GM12878 (cell line): Measurements from ENCODE around the gene PLEKHA5. TPM values are rescaled to one million over a fixed set of nuclear protein-coding genes. Genes with fewer than 3 reads are reported as not detected.

ENCODE experiments used
- ATAC-seq: fragments of 200-7000 bp; cut with Tn5 transposase; 3 replicates; pipeline ENCODE4 v1.9.1; 2020; ENCODE audit warnings: mild to moderate bottlenecking, moderate library complexity
- BruUV-seq: library from RNA; stranded (reverse); fragments of 400-500 nt; replicated peaks from 2 replicates; lab custom pipeline; 2021; lab: Mats Ljungman, UMichigan
- CTCF ChIA-PET: fragments of 300-600 bp; sonication (Branson Sonifier 250); formaldehyde crosslinking; extraction: SDS; loops from one replicate; lab custom pipeline; 2021; ENCODE audit warnings: inconsistent platforms; lab: Yijun Ruan, JAX
- POLR2A ChIA-PET: fragments of 350-600 bp; formaldehyde crosslinking; extraction: SDS; loops from one replicate; lab custom pipeline; 2021; ENCODE audit warnings: inconsistent platforms; lab: Charles Lee
- RAD21 ChIA-PET: fragments of 300-600 bp; sonication (Branson Sonifier 250); formaldehyde crosslinking; loops from one replicate; lab custom pipeline; 2023; ENCODE audit warnings: antibody characterized with exemption; ENCODE audit not compliant: unreplicated experiment; lab: Charles Lee
- SMC1A ChIA-PET: fragments of 300-600 bp; sonication (Branson Sonifier 250); formaldehyde crosslinking; loops from one replicate; lab custom pipeline; 2023; ENCODE audit not compliant: unreplicated experiment, uncharacterized antibody; lab: Charles Lee
- DNase-seq: peaks from one replicate; pipeline ENCODE4 v3.0.0-alpha.2; 2011; ENCODE audit warnings: low read depth, low spot score
- FAIRE-seq: peaks from 3 replicates; lab custom pipeline; 2011; peaks lifted over from hg19 to GRCh38; lab: Jason Lieb, UNC
- H2AFZ ChIP-seq: 2 replicates; pipeline ENCODE4 v1.6.0; 2011; ENCODE audit warnings: low read depth, low read length, control low read depth; ENCODE audit not compliant: control insufficient read depth
- H3K27ac ChIP-seq: 2 replicates; pipeline ENCODE4 v1.5.1; 2011; ENCODE audit warnings: control low read depth; ENCODE audit not compliant: control insufficient read depth, insufficient read depth
- H3K27me3 ChIP-seq, 2 experiments: replicated peaks in 1 of 2; 2 replicates each; pipeline versions ENCODE4 v1.6.0 to v1.6.1; 2011; ENCODE audit warnings: low read length in 1 of 2; ENCODE audit not compliant: control insufficient read depth in 2 of 2, insufficient read depth in 2 of 2
- H3K36me3 ChIP-seq, 2 experiments: 2 replicates each; pipeline ENCODE4 v1.5.1; 2011; ENCODE audit warnings: low read length in 1 of 2; ENCODE audit not compliant: control insufficient read depth in 2 of 2, insufficient read depth in 2 of 2
- H3K4me1 ChIP-seq: 2 replicates; pipeline ENCODE4 v1.6.1; 2011; ENCODE audit warnings: mild to moderate bottlenecking, low read length, moderate library complexity, mixed read lengths; ENCODE audit not compliant: control insufficient read depth, insufficient read depth
- H3K4me2 ChIP-seq: 2 replicates; pipeline ENCODE4 v1.6.0; 2011; ENCODE audit warnings: control low read depth; ENCODE audit not compliant: control insufficient read depth, insufficient read depth
- H3K4me3 ChIP-seq: fragments of 200-600 bp; sonication (generic); 2 replicates; pipeline ENCODE4 v1.5.1; 2016
- H3K79me2 ChIP-seq: 2 replicates; pipeline ENCODE4 v1.6.0; 2011; ENCODE audit warnings: low read length; ENCODE audit not compliant: control insufficient read depth, insufficient read depth
- H3K9ac ChIP-seq: 2 replicates; pipeline ENCODE4 v1.8.0; 2011; ENCODE audit warnings: low read length, control low read depth, mixed read lengths; ENCODE audit not compliant: control insufficient read depth, insufficient read depth
- H3K9me3 ChIP-seq: replicated peaks from 3 replicates; pipeline ENCODE4 v1.5.1; 2011; ENCODE audit warnings: mild to moderate bottlenecking, low read length; ENCODE audit not compliant: control insufficient read depth, insufficient read depth
- H4K20me1 ChIP-seq: 2 replicates; pipeline ENCODE4 v1.6.0; 2011; ENCODE audit not compliant: control insufficient read depth, insufficient read depth
- CBX5 ChIP-seq: sonication (generic); IDR thresholded peaks from 2 replicates; pipeline ENCODE4 v1.6.1; 2016; ENCODE audit warnings: low read depth, moderate library complexity, mild to moderate bottlenecking, inconsistent platforms
- CHD4 ChIP-seq: fragments of 200-600 bp; sonication (generic); IDR thresholded peaks from 2 replicates; pipeline ENCODE4 v1.6.1; 2016; ENCODE audit warnings: mild to moderate bottlenecking
- ELK1 ChIP-seq: IDR thresholded peaks from 2 replicates; pipeline ENCODE4 v1.6.1; 2012; ENCODE audit warnings: low read depth, low read length, improper control_type of control experiment
- KLF5 ChIP-seq: fragments of 450-650 bp; IDR thresholded peaks from 2 replicates; pipeline ENCODE4 v1.6.1; 2014; ENCODE audit warnings: mild to moderate bottlenecking; ENCODE audit not compliant: partially characterized antibody
- RCOR1 ChIP-seq: conservative IDR thresholded peaks from 2 replicates; pipeline ENCODE4 v1.6.1; 2012; ENCODE audit warnings: low read depth, low read length, improper control_type of control experiment
- SMAD5 ChIP-seq: IDR thresholded peaks from 2 replicates; pipeline ENCODE4 v1.6.1; 2016; ENCODE audit warnings: antibody characterized with exemption, low read depth
- TBL1XR1 ChIP-seq: IDR thresholded peaks from 2 replicates; pipeline ENCODE4 v1.6.1; 2012; ENCODE audit warnings: low read depth, low read length, improper control_type of control experiment
- TCF12 ChIP-seq: IDR thresholded peaks from 2 replicates; pipeline ENCODE4 v1.6.1; 2011; ENCODE audit warnings: low read depth, mild to moderate bottlenecking, low read length
- ZNF592 ChIP-seq: fragments of 450-650 bp; IDR thresholded peaks from 2 replicates; pipeline ENCODE4 v1.6.1; 2017; ENCODE audit warnings: mild to moderate bottlenecking, moderate library complexity
- ZSCAN29 ChIP-seq: fragments of 450-650 bp; IDR thresholded peaks from 2 replicates; pipeline ENCODE4 v1.6.1; 2017; ENCODE audit warnings: mild to moderate bottlenecking, moderate library complexity
- WGBS: methylation state at CpG from one replicate; pipeline ENCODE4 v1.1.6; 2016; ENCODE audit warnings: low lambda C conversion rate; ENCODE audit not compliant: insufficient replicate concordance, insufficient coverage; ENCODE audit errors: missing lambda C conversion rate; 5-methylcytosine and 5-hydroxymethylcytosine counted together
- in situ Hi-C: fragments of 300-500 bp; cut with MboI; formaldehyde crosslinking; loops from 9 replicates; pipeline ENCODE4 v1.14.3; 2018; ENCODE audit warnings: mixed read lengths
- intact Hi-C: fragments of 100-400 bp; cut with micrococcal nuclease; formaldehyde crosslinking; loops from one replicate; pipeline ENCODE4 v1.14.2; 2022; ENCODE audit not compliant: unreplicated experiment
- polyA plus RNA-seq, 11 experiments: library from polyadenylated mRNA; depleted of rRNA in 4 of 11; unstranded in 6 of 11; stranded (reverse) in 5 of 11; fragments of >200 nt; fragmentation: Nextera tagmentation in 4 of 11; fragmentation: Illumina TruSeq in 1 of 11; extraction: Ambion mirVana in 4 of 11; extraction: Trizol in 1 of 11; gene quantifications; 1 replicate in 1 of 11; 2 replicates in 10 of 11; pipeline versions ENCODE4 v1.2.1 to v1.2.3, GENCODE V29; 2011 to 2016; ENCODE audit warnings: inconsistent platforms in 2 of 11, missing spikeins in 2 of 11, low read depth in 1 of 11
- total RNA-seq, 4 experiments: library from RNA; depleted of rRNA in 3 of 4; stranded (reverse); fragments of >200 nt in 3 of 4; fragmentation: Illumina TruSeq in 1 of 4; extraction: Trizol in 1 of 4; gene quantifications; 2 replicates each; pipeline versions ENCODE4 v1.2.1 to v1.2.3, GENCODE V29; 2013 to 2021

Gene PLEKHA5
- total and polyA plus RNA-seq, 10 of the 15 experiments (the other 5 are each of a cell fraction or from before 2014, with no cell fraction given), result 0.09 to 0.33 (median 0.18) TPM; not detected in 3

- RAD21 ChIA-PET, result no interaction called here
- TF ChIP-seq TBL1XR1 (no peak), ZSCAN29 (no peak), CHD4 (no peak)
- in situ Hi-C loops (no loop called here), intact Hi-C loops (no loop called here)
- DNase-seq (no peak), ATAC-seq (no peak), FAIRE-seq (no peak)
- Histone ChIP-seq H3K9ac (no peak overlapping the region), H3K4me3 (no peak overlapping the region), H3K4me2 (no peak overlapping the region), H3K79me2 (no peaks in the 10 kb centered on the region), H3K36me3 (no peaks in the 10 kb centered on the region), H3K27ac (no peak overlapping the region), H3K4me1 (no peaks in the 10 kb centered on the region), H3K27me3 (no peaks in the 10 kb centered on the region), H2AFZ (no peak overlapping the region), H3K9me3 (no peaks in the 10 kb centered on the region), H4K20me1 (no peaks in the 10 kb centered on the region)
- WGBS, result 32% methylated on average over 1 of the region's 1 CpG
- POLR2A ChIA-PET, result no interaction called here
- CTCF ChIA-PET, result interaction anchor here (1.3 kb wide), 1 partner anchor 19 kb away, joined by 6 read pairs; no protein-coding TSS in a partner anchor
- no TSS peak for BruUV-seq
- SMC1A ChIA-PET, result no interaction called here
These were observed 38.2 kb downstream of the PLEKHA5 start for GRCh38 chr12:19167708-19168107.

GRCh38 chr12:19168644-19169043 lies 39.1 kb downstream of the PLEKHA5 start:
- no peaks in the 10 kb centered on the region for H3K9me3 ChIP-seq
- ChIA-PET POLR2A (no interaction called here), CTCF (interaction anchor here (0.8 to 1.3 kb wide), 2 partner anchors 10 to 18 kb away, joined by 3 to 6 read pairs; no protein-coding TSS in a partner anchor), RAD21 (interaction anchor here (0.7 to 1.5 kb wide), 2 partner anchors 18 to 741 kb away, joined by 3 read pairs; no protein-coding TSS in a partner anchor), SMC1A (no interaction called here)
- H3K36me3 ChIP-seq, result no peaks in the 10 kb centered on the region
- in situ Hi-C loops (no loop called here), intact Hi-C loops (no loop called here)
- H4K20me1 ChIP-seq, result no peaks in the 10 kb centered on the region
- BruUV-seq, result no TSS peak
- no peak for ATAC-seq
- H3K27ac ChIP-seq, result no peak overlapping the region
- TF ChIP-seq ZNF592 (no peak), TCF12 (no peak), CBX5 (no peak), SMAD5 (no peak), RCOR1 (no peak), KLF5 (no peak), ELK1 (no peak)
- H3K27me3 ChIP-seq, result no peaks in the 10 kb centered on the region
- no peaks in the 10 kb centered on the region for H3K4me1 ChIP-seq
- no peak overlapping the region for H3K4me2 ChIP-seq
- no peak overlapping the region for H2AFZ ChIP-seq
- no peak overlapping the region for H3K4me3 ChIP-seq
- no peak overlapping the region for H3K9ac ChIP-seq
- no peaks in the 10 kb centered on the region for H3K79me2 ChIP-seq
- no peak for DNase-seq
- FAIRE-seq, result no peak
